ENCODE data around the gene SLC35A1. TPM values are rescaled to one million over a fixed set of nuclear protein-coding genes. Genes with fewer than 3 reads are reported as not detected.

SLC35A1 gene
- total and polyA plus RNA-seq, 2 of the 4 experiments (the other 2 are of a cell fraction): 9.7 to 12.4 TPM

DNA sequence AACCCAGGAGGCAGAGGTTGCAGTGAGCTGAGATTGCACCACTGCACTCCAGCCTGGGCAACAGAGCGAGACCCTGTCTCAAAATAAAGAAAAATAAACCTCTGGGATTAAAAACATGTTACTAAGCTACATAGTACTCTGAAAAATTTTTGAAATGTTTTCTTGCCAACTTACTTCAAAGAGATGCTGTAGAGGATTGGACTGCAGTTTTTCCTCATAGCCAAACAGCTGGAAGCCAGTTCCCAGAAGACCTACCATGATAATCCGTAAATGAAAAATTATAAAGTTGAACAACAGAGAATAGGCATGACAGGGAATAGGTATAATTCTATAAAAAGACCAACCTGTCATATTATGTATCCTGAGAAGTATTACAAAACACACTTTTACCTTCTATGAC is 69.0 kb downstream of the SLC35A1 start:
- no TSS peak for BruUV-seq (replicated peaks)
- no peak overlapping the region for H3K14ac ChIP-seq (replicated peaks; ENCODE audit: low read depth, low read length)
- H3K27me3 ChIP-seq (ENCODE audit: control insufficient read depth, insufficient read depth, low read length): no peaks in the 10 kb centered on the region
- no peak overlapping the region for H4K8ac ChIP-seq (ENCODE audit: low read depth in 2 of 2, low read length in 2 of 2)
- no CpG with 5 or more reads among the region's 2 CpGs for WGBS, 2 experiments (ENCODE audit: extremely low coverage in 2 of 2, insufficient read length in 1 of 2)
- DNase-seq (no peak), ATAC-seq (ENCODE audit: low read depth) (no peak; the same call in 1 of the 2 replicates)
- no peak overlapping the region for H3K4me3 ChIP-seq (ENCODE audit: insufficient read depth, low read depth, low read length)
- intact Hi-C loops (cut with micrococcal nuclease): no loop called here
- TF ChIP-seq RAD21 (IDR thresholded peaks at IDR 0.05; ENCODE audit: low read length): no peak
- TF ChIP-seq, protein P1, sequence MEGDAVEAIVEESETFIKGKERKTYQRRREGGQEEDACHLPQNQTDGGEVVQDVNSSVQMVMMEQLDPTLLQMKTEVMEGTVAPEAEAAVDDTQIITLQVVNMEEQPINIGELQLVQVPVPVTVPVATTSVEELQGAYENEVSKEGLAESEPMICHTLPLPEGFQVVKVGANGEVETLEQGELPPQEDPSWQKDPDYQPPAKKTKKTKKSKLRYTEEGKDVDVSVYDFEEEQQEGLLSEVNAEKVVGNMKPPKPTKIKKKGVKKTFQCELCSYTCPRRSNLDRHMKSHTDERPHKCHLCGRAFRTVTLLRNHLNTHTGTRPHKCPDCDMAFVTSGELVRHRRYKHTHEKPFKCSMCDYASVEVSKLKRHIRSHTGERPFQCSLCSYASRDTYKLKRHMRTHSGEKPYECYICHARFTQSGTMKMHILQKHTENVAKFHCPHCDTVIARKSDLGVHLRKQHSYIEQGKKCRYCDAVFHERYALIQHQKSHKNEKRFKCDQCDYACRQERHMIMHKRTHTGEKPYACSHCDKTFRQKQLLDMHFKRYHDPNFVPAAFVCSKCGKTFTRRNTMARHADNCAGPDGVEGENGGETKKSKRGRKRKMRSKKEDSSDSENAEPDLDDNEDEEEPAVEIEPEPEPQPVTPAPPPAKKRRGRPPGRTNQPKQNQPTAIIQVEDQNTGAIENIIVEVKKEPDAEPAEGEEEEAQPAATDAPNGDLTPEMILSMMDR (conservative IDR thresholded peaks at IDR 0.05; ENCODE audit: low read depth, low read length): no peak
- dilution Hi-C loops (cut with HindIII; ENCODE audit: low sequenced_read_pairs, unreplicated experiment): no loop called here
- no peak overlapping the region for H2BK20ac ChIP-seq (ENCODE audit: low read depth, low read length)
- no peak overlapping the region for H2BK5ac ChIP-seq (ENCODE audit: low read depth, low read length, poor library complexity, severe bottlenecking)
- H3K9me1 ChIP-seq (ENCODE audit: insufficient read depth, low read length): peaks cover 6% of the 10 kb centered on the region; the same call in 1 of the 2 replicates
- no peaks in the 10 kb centered on the region; the same call in none of the 2 replicates for H3K4me1 ChIP-seq (ENCODE audit: control insufficient read depth, insufficient read depth, low read length)
- H3K27ac ChIP-seq (ENCODE audit: insufficient read depth, low read length): no peak overlapping the region
- no peak overlapping the region for H2AK9ac ChIP-seq (replicated peaks; ENCODE audit: low read depth, low read length, poor library complexity)
- no peak overlapping the region for H2AFZ ChIP-seq (replicated peaks; ENCODE audit: low read length, poor library complexity)
- peaks cover 43% of the 10 kb centered on the region for H3K36me3 ChIP-seq (ENCODE audit: control insufficient read depth, insufficient read depth, low read length)
- no peak overlapping the region for H3K4me2 ChIP-seq (ENCODE audit: low read depth, low read length)
- CTCF ChIA-PET: no interaction called here
- H3K56ac ChIP-seq (ENCODE audit: extremely low read depth, insufficient read depth, low read length): no peak overlapping the region
- in situ Hi-C loops (cut with MboI; ENCODE audit: low sequenced_read_pairs): no loop called here
- no peak overlapping the region for H2AK5ac ChIP-seq (ENCODE audit: low read depth, low read length)
- H2BK15ac ChIP-seq (ENCODE audit: low read depth, low read length): no peak overlapping the region
- no peak overlapping the region for H4K5ac ChIP-seq (ENCODE audit: low read depth, low read length)
- no peak overlapping the region for H2BK120ac ChIP-seq (ENCODE audit: low read depth, low read length)
- H3K9ac ChIP-seq (ENCODE audit: low read depth, low read length): no peak overlapping the region
- peaks cover 2% of the 10 kb centered on the region for H3K9me3 ChIP-seq (ENCODE audit: control insufficient read depth, insufficient read depth, low read length)
- H3K23ac ChIP-seq (ENCODE audit: low read depth, low read length): no peak overlapping the region
- H3K4ac ChIP-seq (ENCODE audit: low read depth, low read length): no peak overlapping the region
- H4K91ac ChIP-seq (ENCODE audit: insufficient read depth, low read depth, low read length): no peak overlapping the region
- peaks cover 18 to 19% of the 10 kb centered on the region in 2 experiments for H3K79me1 ChIP-seq (ENCODE audit: low read depth in 1 of 2, low read length in 2 of 2)
- H3K18ac ChIP-seq (ENCODE audit: low read depth, low read length): no peak overlapping the region
- POLR2A ChIA-PET (ENCODE audit: unreplicated experiment): no interaction called here
- H4K20me1 ChIP-seq (ENCODE audit: insufficient read depth, low read length): no peaks in the 10 kb centered on the region; the same call in 1 of the 2 replicates

Data from IMR-90 (cell line).